ENCODE data around the gene PAX9.

DNA sequence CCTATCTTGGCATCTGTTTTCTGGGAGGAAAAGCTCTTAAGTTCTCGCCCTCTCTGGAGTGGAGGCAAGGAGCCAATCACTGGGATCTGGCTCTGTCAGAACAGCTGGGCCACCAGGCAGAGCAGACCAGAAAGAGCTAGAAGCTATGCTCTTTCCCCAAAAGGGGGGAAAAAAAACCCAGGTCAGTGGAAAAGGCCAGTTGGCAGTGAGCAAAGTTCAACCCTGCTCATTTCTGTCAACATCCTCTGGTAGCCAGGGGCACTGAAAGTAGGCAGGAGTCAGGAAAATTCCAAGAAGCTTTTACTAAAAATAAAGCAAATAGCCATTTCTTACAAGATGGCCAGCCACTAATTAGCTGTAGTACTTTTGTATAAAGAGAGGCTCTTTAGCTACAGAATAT lies 36.6 kb upstream of the PAX9 start:
- TF ChIP-seq, protein P1, sequence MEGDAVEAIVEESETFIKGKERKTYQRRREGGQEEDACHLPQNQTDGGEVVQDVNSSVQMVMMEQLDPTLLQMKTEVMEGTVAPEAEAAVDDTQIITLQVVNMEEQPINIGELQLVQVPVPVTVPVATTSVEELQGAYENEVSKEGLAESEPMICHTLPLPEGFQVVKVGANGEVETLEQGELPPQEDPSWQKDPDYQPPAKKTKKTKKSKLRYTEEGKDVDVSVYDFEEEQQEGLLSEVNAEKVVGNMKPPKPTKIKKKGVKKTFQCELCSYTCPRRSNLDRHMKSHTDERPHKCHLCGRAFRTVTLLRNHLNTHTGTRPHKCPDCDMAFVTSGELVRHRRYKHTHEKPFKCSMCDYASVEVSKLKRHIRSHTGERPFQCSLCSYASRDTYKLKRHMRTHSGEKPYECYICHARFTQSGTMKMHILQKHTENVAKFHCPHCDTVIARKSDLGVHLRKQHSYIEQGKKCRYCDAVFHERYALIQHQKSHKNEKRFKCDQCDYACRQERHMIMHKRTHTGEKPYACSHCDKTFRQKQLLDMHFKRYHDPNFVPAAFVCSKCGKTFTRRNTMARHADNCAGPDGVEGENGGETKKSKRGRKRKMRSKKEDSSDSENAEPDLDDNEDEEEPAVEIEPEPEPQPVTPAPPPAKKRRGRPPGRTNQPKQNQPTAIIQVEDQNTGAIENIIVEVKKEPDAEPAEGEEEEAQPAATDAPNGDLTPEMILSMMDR (IDR thresholded peaks at IDR 0.05) = no peak
- no peak for TF ChIP-seq POLR2A (IDR thresholded peaks at IDR 0.05)
